Omental fat pad (tissue), 4 donors: Measurements from ENCODE around the gene APOC3. TPM values are rescaled to one million over a fixed set of nuclear protein-coding genes. Genes with fewer than 3 reads are reported as not detected.

Experiments used
- ATAC-seq: fragments of 150-250 bp; one replicate; pipeline ENCODE4 v1.9.1; 2016; ENCODE audit warnings: mild to moderate bottlenecking, moderate library complexity; ENCODE audit not compliant: low FRiP score
- DNase-seq: peaks from one replicate; pipeline ENCODE4 v3.0.0-alpha.2; 2019; ENCODE audit warnings: low spot score
- CTCF ChIP-seq, 3 donors: fragments of 450-650 bp; IDR thresholded peaks; one replicate each; pipeline ENCODE4 v1.5.1; 2016 to 2017; ENCODE audit warnings: antibody characterized with exemption in 3 of 3, mild to moderate bottlenecking in 3 of 3, moderate library complexity in 2 of 3
- total RNA-seq, 4 donors: library from RNA; depleted of rRNA; stranded (reverse); fragments of >200 nt; gene quantifications; one replicate each; pipeline ENCODE4 v1.1.0, GENCODE V29; 2016

APOC3 gene
- total RNA-seq, 4 donors from 2014 or later = 3.5 TPM; not detected in 3

GRCh38 chr11:116813781-116814471 lies 15.8 kb upstream of the APOC3 start:
- no peak for DNase-seq
- no peak for TF ChIP-seq CTCF (IDR thresholded peaks at IDR 0.05)
- no peak for ATAC-seq

GRCh38 chr11:116814502-116814901 lies 15.2 kb upstream of the APOC3 start:
- no peak for ATAC-seq
- no peak for DNase-seq
- no peak for TF ChIP-seq CTCF (IDR thresholded peaks at IDR 0.05)

GRCh38 chr11:116819049-116819448 lies 10.7 kb upstream of the APOC3 start:
- ATAC-seq = no peak
- DNase-seq = no peak
- no peak for TF ChIP-seq CTCF (IDR thresholded peaks at IDR 0.05)

- DNase-seq (no peak), ATAC-seq (no peak)
- no peak for TF ChIP-seq CTCF (IDR thresholded peaks at IDR 0.05)
Measured at GRCh38 chr11:116821050-116821918, 8.4 kb upstream of the APOC3 start.

GRCh38 chr11:116822575-116822974 lies 7.1 kb upstream of the APOC3 start:
- no peak for TF ChIP-seq CTCF (IDR thresholded peaks at IDR 0.05)
- ATAC-seq (no peak), DNase-seq (no peak)

- ATAC-seq (no peak), DNase-seq (no peak)
- no peak for TF ChIP-seq CTCF (IDR thresholded peaks at IDR 0.05)
Measured at GRCh38 chr11:116823031-116823843, 6.5 kb upstream of the APOC3 start, which contains the start of gene APOA4. TSS of gene APOA4 (minus strand) at chr11:116823304. CDS start at chr11:116823191, 113 bp downstream.
